ENCODE data around the gene PERP.
"Not testable (repeated sequence)": the region's sequence is repeated elsewhere in the genome, so short reads cannot be mapped to it uniquely, and the experiment has no call there.

The PERP gene

GRCh38 chr6:138092686-138093085 lies 14.5 kb downstream of the PERP start:
- Mint-ChIP-seq H3K9me3 (no peaks in the 10 kb centered on the region), H3K36me3 (ENCODE audit: low read depth) (peaks cover 12% of the 10 kb centered on the region), H3K27me3 (ENCODE audit: low read depth) (peaks cover 9% of the 10 kb centered on the region), H3K27ac (no peak overlapping the region), H3K4me3 (no peak overlapping the region), H3K4me1 (ENCODE audit: low read depth) (no peaks in the 10 kb centered on the region)

DNA sequence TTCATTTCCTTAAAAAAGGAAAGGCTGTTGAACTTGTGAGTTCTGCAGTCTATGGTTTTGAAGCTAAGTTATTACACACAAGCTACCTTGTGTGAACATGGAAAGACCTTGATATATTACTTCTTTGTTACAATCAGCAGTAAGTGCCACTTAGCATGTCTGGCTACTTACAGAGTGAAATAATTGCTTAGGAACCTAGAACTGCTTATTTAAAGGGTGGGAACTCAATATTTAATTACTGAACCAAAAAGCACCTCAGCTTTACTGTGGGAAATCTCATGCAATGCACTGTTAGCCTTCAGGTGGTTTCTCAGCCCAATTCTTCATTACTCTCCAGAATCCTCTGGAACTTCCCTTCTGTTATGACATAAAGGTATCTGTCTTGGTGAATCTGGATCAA lies 17.9 kb downstream of the PERP start:
- Mint-ChIP-seq H3K9me3 (no peaks in the 10 kb centered on the region), H3K27ac (no peak overlapping the region), H3K4me1 (ENCODE audit: low read depth) (no peaks in the 10 kb centered on the region), H3K36me3 (ENCODE audit: low read depth) (peaks cover 2% of the 10 kb centered on the region), H3K27me3 (ENCODE audit: low read depth) (peaks cover 14% of the 10 kb centered on the region), H3K4me3 (no peak overlapping the region)

GRCh38 chr6:138088326-138088762 lies 18.9 kb downstream of the PERP start:
- Mint-ChIP-seq H3K9me3 (no peaks in the 10 kb centered on the region), H3K4me3 (no peak overlapping the region), H3K27ac (no peak overlapping the region), H3K36me3 (ENCODE audit: low read depth) (no peaks in the 10 kb centered on the region), H3K27me3 (ENCODE audit: low read depth) (peaks cover 14% of the 10 kb centered on the region), H3K4me1 (ENCODE audit: low read depth) (no peaks in the 10 kb centered on the region)

DNA sequence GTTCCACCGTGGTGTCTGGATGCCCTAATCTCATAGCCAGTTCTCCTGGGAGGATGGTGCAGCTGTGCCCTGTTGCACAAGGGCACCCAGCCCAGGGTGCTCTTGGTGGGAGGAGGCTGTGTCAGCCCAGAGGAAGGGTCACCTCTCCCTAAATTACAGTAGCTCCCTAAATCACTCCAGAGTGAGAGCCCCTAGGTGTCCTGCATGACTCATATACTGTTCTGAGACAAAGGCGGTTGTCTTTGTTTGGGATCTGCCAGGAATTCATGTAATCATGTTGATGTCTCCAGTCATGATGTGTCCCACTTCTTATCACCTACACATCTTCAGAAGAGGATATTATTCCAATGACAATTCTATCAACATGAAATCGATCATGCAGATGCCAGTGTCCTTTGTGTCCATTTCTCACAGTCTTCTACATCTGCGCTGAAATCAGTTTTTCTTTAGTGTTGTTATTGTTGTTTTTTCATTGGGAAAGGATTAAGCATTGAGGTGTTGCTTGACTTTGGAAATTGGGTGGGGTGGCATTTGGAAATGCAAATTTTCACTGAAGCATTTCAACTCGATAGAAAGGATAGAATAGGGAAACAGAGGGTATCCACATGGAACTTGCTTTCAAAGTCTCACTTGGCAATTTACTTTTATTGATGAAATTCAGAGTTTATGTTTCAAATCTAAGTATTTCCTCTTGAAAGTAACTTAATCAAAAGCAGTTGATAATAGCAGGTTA lies 19.5 kb downstream of the PERP start:
- Mint-ChIP-seq H3K27ac (no peak overlapping the region), H3K9me3 (no peaks in the 10 kb centered on the region), H3K36me3 (ENCODE audit: low read depth) (no peaks in the 10 kb centered on the region)

DNA sequence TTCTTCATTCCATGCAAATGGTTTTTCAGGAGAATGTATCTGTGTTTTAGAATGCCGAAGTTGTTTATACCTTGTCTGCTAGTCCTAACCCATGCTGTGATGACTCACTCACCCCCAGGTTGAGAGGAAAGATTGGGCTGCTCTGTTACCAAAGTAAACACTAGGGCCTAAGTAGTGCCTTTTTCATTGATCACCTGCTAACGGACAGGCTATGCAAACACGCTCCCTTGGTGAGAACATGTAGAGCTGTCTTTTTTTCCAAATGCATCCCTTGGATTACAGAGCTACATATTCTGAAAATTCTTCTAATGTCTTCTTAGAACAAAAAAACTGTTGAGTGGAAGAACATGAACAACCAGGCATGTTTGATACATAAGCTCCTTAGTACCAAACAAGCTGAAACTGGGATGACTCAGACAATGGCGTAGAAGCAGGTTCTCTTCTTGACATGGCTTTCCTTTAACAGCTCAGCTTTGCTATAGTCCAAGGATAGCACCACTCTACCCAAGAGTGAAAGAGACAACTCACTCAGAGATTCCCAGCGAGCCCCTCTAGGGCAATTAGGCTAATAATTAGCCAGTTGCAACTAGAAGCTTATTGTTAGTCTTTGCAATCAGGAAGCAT lies 20.5 kb downstream of the PERP start:
- Mint-ChIP-seq H3K27ac (no peak overlapping the region), H3K27me3 (ENCODE audit: low read depth) (peaks cover 14% of the 10 kb centered on the region), H3K4me1 (ENCODE audit: low read depth) (no peaks in the 10 kb centered on the region), H3K36me3 (ENCODE audit: low read depth) (no peaks in the 10 kb centered on the region), H3K4me3 (no peak overlapping the region), H3K9me3 (no peaks in the 10 kb centered on the region)

More for the DNA sequence above, 19.5 kb downstream of the PERP start:
- H3K27me3 Mint-ChIP-seq (ENCODE audit: low read depth): peaks cover 14% of the 10 kb centered on the region
- no peak overlapping the region for H3K4me3 Mint-ChIP-seq
- H3K4me1 Mint-ChIP-seq (ENCODE audit: low read depth): no peaks in the 10 kb centered on the region

GRCh38 chr6:138085839-138086222 lies 21.4 kb downstream of the PERP start:
- H3K27ac Mint-ChIP-seq: no peak overlapping the region
- H3K4me1 Mint-ChIP-seq (ENCODE audit: low read depth): no peaks in the 10 kb centered on the region
- H3K4me3 Mint-ChIP-seq: no peak overlapping the region
- no peaks in the 10 kb centered on the region for H3K9me3 Mint-ChIP-seq
- peaks cover 17% of the 10 kb centered on the region for H3K27me3 Mint-ChIP-seq (ENCODE audit: low read depth)
- no peaks in the 10 kb centered on the region for H3K36me3 Mint-ChIP-seq (ENCODE audit: low read depth)

DNA sequence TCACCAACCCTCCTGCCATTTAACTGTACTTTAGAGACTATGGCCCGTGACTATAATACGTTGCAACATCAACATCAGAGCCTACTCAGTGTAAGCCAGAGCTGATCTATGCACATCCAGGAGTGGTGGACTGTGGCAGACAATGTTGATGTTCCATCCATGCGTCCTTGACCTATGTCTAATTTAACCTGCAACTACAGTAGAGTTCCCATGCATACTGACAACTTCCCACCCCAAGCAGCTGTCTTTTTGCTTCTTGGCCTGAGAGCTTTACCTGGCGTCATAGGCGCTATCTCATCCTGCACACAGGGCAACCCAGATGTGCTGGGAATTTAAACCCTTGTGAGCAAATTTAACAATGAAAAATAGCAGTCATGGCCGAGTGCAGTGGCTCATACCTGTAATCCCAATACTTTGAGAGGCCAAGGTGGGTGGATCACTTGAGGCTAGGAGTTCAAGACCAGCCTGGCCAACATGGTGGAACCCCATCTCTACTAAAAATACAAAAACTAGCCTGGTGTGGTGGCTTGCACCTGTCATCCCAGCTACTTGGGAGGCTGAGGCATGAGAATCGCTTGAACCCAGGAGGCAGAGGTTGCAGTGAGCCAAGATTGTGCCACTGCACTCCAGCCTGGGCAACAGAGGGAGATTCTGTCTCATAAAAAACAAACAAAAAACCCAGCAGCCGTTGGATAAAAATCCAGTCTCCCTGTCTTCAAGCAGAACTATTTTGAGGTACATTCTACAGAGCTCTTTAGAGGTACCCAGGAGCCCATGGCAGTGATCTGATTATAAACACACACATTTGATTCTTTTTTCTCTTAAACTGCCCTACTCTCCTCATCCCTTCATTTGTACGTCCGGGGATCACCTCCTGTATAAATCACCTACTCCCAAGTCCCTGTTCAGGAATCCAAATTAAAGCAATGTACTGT lies 22.0 kb downstream of the PERP start:
- no peak overlapping the region for H3K4me3 Mint-ChIP-seq
- H3K27me3 Mint-ChIP-seq (ENCODE audit: low read depth): peaks cover 22% of the 10 kb centered on the region
- H3K27ac Mint-ChIP-seq: no peak overlapping the region
- H3K4me1 Mint-ChIP-seq (ENCODE audit: low read depth): no peaks in the 10 kb centered on the region
- H3K36me3 Mint-ChIP-seq (ENCODE audit: low read depth): no peaks in the 10 kb centered on the region
- H3K9me3 Mint-ChIP-seq: no peaks in the 10 kb centered on the region

GRCh38 chr6:138082232-138082631 lies 25.0 kb downstream of the PERP start:
- no peaks in the 10 kb centered on the region for H3K36me3 Mint-ChIP-seq (ENCODE audit: low read depth)
- no peaks in the 10 kb centered on the region for H3K9me3 Mint-ChIP-seq
- H3K27ac Mint-ChIP-seq: no peak overlapping the region
- H3K27me3 Mint-ChIP-seq (ENCODE audit: low read depth): peaks cover 42% of the 10 kb centered on the region
- H3K4me3 Mint-ChIP-seq: no peak overlapping the region
- no peaks in the 10 kb centered on the region for H3K4me1 Mint-ChIP-seq (ENCODE audit: low read depth)

GRCh38 chr6:138079556-138079955 lies 27.7 kb downstream of the PERP start:
- H3K27me3 Mint-ChIP-seq (ENCODE audit: low read depth): peaks cover 45% of the 10 kb centered on the region
- not testable (repeated sequence) for H3K9me3 Mint-ChIP-seq; H3K36me3 Mint-ChIP-seq (ENCODE audit: low read depth); H3K4me1 Mint-ChIP-seq (ENCODE audit: low read depth); H3K4me3 Mint-ChIP-seq; H3K27ac Mint-ChIP-seq

- no peak overlapping the region for H3K4me3 Mint-ChIP-seq
- H3K4me1 Mint-ChIP-seq (ENCODE audit: low read depth): no peaks in the 10 kb centered on the region
- H3K36me3 Mint-ChIP-seq (ENCODE audit: low read depth): no peaks in the 10 kb centered on the region
- peaks cover 8% of the 10 kb centered on the region for H3K9me3 Mint-ChIP-seq
- H3K27me3 Mint-ChIP-seq (ENCODE audit: low read depth): peaks cover 43% of the 10 kb centered on the region
- H3K27ac Mint-ChIP-seq: no peak overlapping the region
These were observed 28.7 kb downstream of the PERP start for GRCh38 chr6:138078491-138078890.

GRCh38 chr6:138073264-138073663 lies 34.0 kb downstream of the PERP start:
- peaks cover 11% of the 10 kb centered on the region for H3K9me3 Mint-ChIP-seq
- H3K27ac Mint-ChIP-seq: no peak overlapping the region
- peaks cover 24% of the 10 kb centered on the region for H3K27me3 Mint-ChIP-seq (ENCODE audit: low read depth)
- H3K4me1 Mint-ChIP-seq (ENCODE audit: low read depth): no peaks in the 10 kb centered on the region
- H3K36me3 Mint-ChIP-seq (ENCODE audit: low read depth): peaks cover 1% of the 10 kb centered on the region
- no peak overlapping the region for H3K4me3 Mint-ChIP-seq

- no peak overlapping the region for H3K4me3 Mint-ChIP-seq
- peaks cover 11% of the 10 kb centered on the region for H3K27me3 Mint-ChIP-seq (ENCODE audit: low read depth)
- H3K9me3 Mint-ChIP-seq: no peaks in the 10 kb centered on the region
- H3K27ac Mint-ChIP-seq: no peak overlapping the region
- no peaks in the 10 kb centered on the region for H3K36me3 Mint-ChIP-seq (ENCODE audit: low read depth)
- H3K4me1 Mint-ChIP-seq (ENCODE audit: low read depth): no peaks in the 10 kb centered on the region
These were observed 43.5 kb downstream of the PERP start for GRCh38 chr6:138063726-138064125.

DNA sequence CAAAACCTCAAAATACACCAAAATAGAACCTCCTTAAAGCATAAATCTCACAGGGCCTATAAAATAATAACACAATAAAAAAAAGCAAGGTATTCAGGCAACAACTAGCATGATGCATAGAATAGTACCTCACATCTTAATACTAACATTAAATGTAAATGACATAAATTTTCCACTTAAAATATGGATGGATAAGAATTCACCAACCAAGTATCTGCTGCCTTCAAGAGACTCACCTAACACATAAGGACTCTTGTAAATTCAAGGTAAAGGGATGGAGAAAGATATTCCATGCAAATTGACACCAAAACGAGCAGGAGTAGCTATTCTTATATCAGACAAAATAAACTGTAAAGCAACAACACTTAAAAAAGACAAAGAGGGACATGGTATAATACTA lies 52.2 kb downstream of the PERP start:
- no peak overlapping the region for H3K27ac Mint-ChIP-seq
- H3K9me3 Mint-ChIP-seq: no peaks in the 10 kb centered on the region
- no peaks in the 10 kb centered on the region for H3K36me3 Mint-ChIP-seq (ENCODE audit: low read depth)
- peaks cover 37% of the 10 kb centered on the region for H3K27me3 Mint-ChIP-seq (ENCODE audit: low read depth)
- H3K4me1 Mint-ChIP-seq (ENCODE audit: low read depth): no peaks in the 10 kb centered on the region
- no peak overlapping the region for H3K4me3 Mint-ChIP-seq

DNA sequence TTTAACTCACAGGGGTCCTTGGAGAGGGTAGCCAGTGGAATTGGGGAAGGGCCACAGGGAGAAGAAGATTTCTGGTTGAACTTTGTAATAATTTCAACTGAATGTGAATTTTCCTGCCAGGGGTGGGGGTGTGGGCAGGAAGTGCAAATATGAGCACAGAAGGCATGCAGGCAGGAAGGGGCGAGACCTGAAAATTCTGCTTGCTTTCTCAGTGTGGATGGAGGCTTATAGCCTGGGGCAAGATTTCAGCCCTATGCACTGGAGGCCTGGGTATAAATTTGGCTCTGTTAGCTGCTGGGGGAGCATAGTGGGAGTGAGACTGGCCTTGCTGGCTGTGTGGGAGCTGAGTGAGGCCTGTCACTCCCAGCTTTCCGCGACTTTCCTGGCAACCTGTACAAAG lies 54.4 kb downstream of the PERP start:
- Mint-ChIP-seq H3K27me3 (ENCODE audit: low read depth) (peaks cover 35% of the 10 kb centered on the region), H3K27ac (no peak overlapping the region), H3K4me3 (no peak overlapping the region), H3K36me3 (ENCODE audit: low read depth) (no peaks in the 10 kb centered on the region), H3K9me3 (no peaks in the 10 kb centered on the region), H3K4me1 (ENCODE audit: low read depth) (no peaks in the 10 kb centered on the region)

GRCh38 chr6:138044972-138045371 lies 62.2 kb downstream of the PERP start:
- Mint-ChIP-seq H3K36me3 (ENCODE audit: low read depth) (no peaks in the 10 kb centered on the region), H3K27ac (no peak overlapping the region), H3K4me1 (ENCODE audit: low read depth) (no peaks in the 10 kb centered on the region), H3K4me3 (no peak overlapping the region), H3K9me3 (no peaks in the 10 kb centered on the region), H3K27me3 (ENCODE audit: low read depth) (peaks cover 21% of the 10 kb centered on the region)
